Breast epithelium (tissue), 4 donors: ENCODE results near the gene MBNL3. TPM values are rescaled to one million over a fixed set of nuclear protein-coding genes. Genes with fewer than 3 reads are reported as not detected.

Experiments used
- DNase-seq, 2 donors: peaks; one replicate each; pipeline ENCODE4 v3.0.0-alpha.2; 2019; ENCODE audit warnings: low spot score in 2 of 2
- H3K27ac ChIP-seq, 2 donors: fragments of 200-600 bp; sonication (generic) in 1 of 2; one replicate each; pipeline ENCODE4 v1.5.1; 2016 to 2019; ENCODE audit warnings: mild to moderate bottlenecking in 1 of 2
- H3K27me3 ChIP-seq, 2 donors: fragments of 200-600 bp; sonication (generic) in 1 of 2; one replicate each; pipeline versions ENCODE4 v1.5.1 to v1.6.0; 2017 to 2019; ENCODE audit warnings: control low read depth in 1 of 2, mild to moderate bottlenecking in 1 of 2
- H3K36me3 ChIP-seq: fragments of 200-600 bp; one replicate; pipeline ENCODE4 v1.5.1; 2019
- H3K4me1 ChIP-seq, 2 donors: fragments of 200-600 bp; sonication (generic); one replicate each; pipeline ENCODE4 v1.5.1; 2016 to 2019; ENCODE audit warnings: control low read depth in 1 of 2
- H3K4me3 ChIP-seq, 3 donors: fragments of 200-600 bp; sonication (generic); 1 replicate in 2 of 3; 2 replicates in 1 of 3; pipeline ENCODE4 v1.5.1; 2016 to 2019; ENCODE audit warnings: mild to moderate bottlenecking in 3 of 3, moderate library complexity in 2 of 3
- H3K9me3 ChIP-seq, 2 donors: fragments of 200-600 bp; sonication (generic) in 1 of 2; one replicate each; pipeline ENCODE4 v1.5.1; 2016 to 2019; ENCODE audit warnings: control low read depth in 1 of 2
- POLR2A ChIP-seq: fragments of 450-650 bp; IDR thresholded peaks from one replicate; pipeline ENCODE4 v1.6.1; 2016; ENCODE audit warnings: antibody characterized with exemption, mild to moderate bottlenecking, moderate library complexity
- POLR2AphosphoS5 ChIP-seq, 3 donors: sonication (generic); formaldehyde crosslinking; IDR thresholded peaks; one replicate each; pipeline ENCODE4 v1.6.1; 2017; ENCODE audit warnings: antibody characterized with exemption in 3 of 3
- intact Hi-C: fragments of 100-400 bp; cut with DNase I; formaldehyde crosslinking; loops from one replicate; pipeline ENCODE4 v1.15.1; 2023; ENCODE audit warnings: low total_unique reads
- total RNA-seq, 3 donors: library from RNA; depleted of rRNA; stranded (reverse); fragments of >200 nt; gene quantifications; one replicate each; pipeline ENCODE4 v1.1.0, GENCODE V29; 2016
- TF ChIP-seq, protein P1 (sequence below), 3 donors: fragments of 450-650 bp; IDR thresholded peaks; one replicate each; pipeline ENCODE4 v1.5.1; 2016 to 2017; ENCODE audit warnings: antibody characterized with exemption in 3 of 3, mild to moderate bottlenecking in 3 of 3, moderate library complexity in 3 of 3

Gene MBNL3
- total RNA-seq, 3 donors from 2014 or later = 7.5 to 42.6 (median 26.3) TPM

- H3K36me3 ChIP-seq = no peaks in the 10 kb centered on the region
- no peak for DNase-seq
- H3K27ac ChIP-seq = no peak overlapping the region
- TF ChIP-seq POLR2AphosphoS5 (IDR thresholded peaks at IDR 0.05) (no peak), POLR2A (no peak)
- TF ChIP-seq, protein P1, sequence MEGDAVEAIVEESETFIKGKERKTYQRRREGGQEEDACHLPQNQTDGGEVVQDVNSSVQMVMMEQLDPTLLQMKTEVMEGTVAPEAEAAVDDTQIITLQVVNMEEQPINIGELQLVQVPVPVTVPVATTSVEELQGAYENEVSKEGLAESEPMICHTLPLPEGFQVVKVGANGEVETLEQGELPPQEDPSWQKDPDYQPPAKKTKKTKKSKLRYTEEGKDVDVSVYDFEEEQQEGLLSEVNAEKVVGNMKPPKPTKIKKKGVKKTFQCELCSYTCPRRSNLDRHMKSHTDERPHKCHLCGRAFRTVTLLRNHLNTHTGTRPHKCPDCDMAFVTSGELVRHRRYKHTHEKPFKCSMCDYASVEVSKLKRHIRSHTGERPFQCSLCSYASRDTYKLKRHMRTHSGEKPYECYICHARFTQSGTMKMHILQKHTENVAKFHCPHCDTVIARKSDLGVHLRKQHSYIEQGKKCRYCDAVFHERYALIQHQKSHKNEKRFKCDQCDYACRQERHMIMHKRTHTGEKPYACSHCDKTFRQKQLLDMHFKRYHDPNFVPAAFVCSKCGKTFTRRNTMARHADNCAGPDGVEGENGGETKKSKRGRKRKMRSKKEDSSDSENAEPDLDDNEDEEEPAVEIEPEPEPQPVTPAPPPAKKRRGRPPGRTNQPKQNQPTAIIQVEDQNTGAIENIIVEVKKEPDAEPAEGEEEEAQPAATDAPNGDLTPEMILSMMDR (IDR thresholded peaks at IDR 0.05) = no peak
- H3K4me3 ChIP-seq = no peak overlapping the region
- no peaks in the 10 kb centered on the region for H3K4me1 ChIP-seq
- intact Hi-C loops = no loop called here
- no peaks in the 10 kb centered on the region for H3K9me3 ChIP-seq
- H3K27me3 ChIP-seq = peaks cover 0 to 31% of the 10 kb centered on the region in 2 donors
These were observed 31.4 kb upstream of the MBNL3 start for GRCh38 chrX:132520213-132520612.

GRCh38 chrX:132518401-132518800, 29.6 kb upstream of the MBNL3 start:
- intact Hi-C loops = no loop called here

DNA sequence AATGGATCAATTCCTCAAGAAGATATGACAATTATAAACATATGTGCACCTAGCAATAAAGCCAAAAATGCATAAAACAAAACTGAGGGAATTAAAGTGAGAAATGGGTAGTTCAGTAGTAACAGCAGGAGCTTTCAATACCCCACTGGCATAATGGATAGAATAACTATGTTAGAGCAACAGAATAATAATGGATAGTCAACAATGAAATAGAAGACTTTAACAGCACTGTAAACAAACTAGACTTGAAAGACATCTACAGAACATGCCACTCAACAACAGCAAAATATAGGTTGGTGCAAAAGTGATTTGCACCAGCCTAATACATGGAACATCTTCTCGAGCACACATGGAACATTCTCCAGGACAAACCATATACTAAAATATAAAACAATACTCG, 20.0 kb upstream of the MBNL3 start:
- TF ChIP-seq POLR2A = no peak
- TF ChIP-seq, protein P1 (IDR thresholded peaks at IDR 0.05) = no peak
- TF ChIP-seq POLR2AphosphoS5 (IDR thresholded peaks at IDR 0.05) = no peak
- Histone ChIP-seq H3K27me3 (peaks cover 0 to 22% of the 10 kb centered on the region in 2 donors), H3K27ac (no peak overlapping the region), H3K9me3 (no peaks in the 10 kb centered on the region), H3K4me3 (no peak overlapping the region), H3K36me3 (no peaks in the 10 kb centered on the region), H3K4me1 (no peaks in the 10 kb centered on the region)
- DNase-seq = no peak
- intact Hi-C loops = no loop called here

More at GRCh38 chrX:132518401-132518800, 29.6 kb upstream of the MBNL3 start:
- no peaks in the 10 kb centered on the region for H3K9me3 ChIP-seq
- TF ChIP-seq POLR2A (no peak), POLR2AphosphoS5 (IDR thresholded peaks at IDR 0.05) (no peak)
- TF ChIP-seq, protein P1 (IDR thresholded peaks at IDR 0.05) = no peak
- no peak overlapping the region for H3K27ac ChIP-seq
- H3K4me3 ChIP-seq = no peak overlapping the region
- no peaks in the 10 kb centered on the region for H3K36me3 ChIP-seq
- no peaks in the 10 kb centered on the region for H3K4me1 ChIP-seq
- no peak for DNase-seq
- H3K27me3 ChIP-seq = peaks cover 0 to 36% of the 10 kb centered on the region in 2 donors

GRCh38 chrX:132505116-132505515, 16.3 kb upstream of the MBNL3 start:
- intact Hi-C loops = no loop called here
- DNase-seq = no peak
- Histone ChIP-seq H3K4me1 (no peaks in the 10 kb centered on the region), H3K4me3 (no peak overlapping the region), H3K27me3 (peaks cover 0 to 21% of the 10 kb centered on the region in 2 donors), H3K9me3 (no peaks in the 10 kb centered on the region), H3K36me3 (no peaks in the 10 kb centered on the region), H3K27ac (no peak overlapping the region)
- TF ChIP-seq POLR2AphosphoS5 (IDR thresholded peaks at IDR 0.05) (no peak), POLR2A (no peak)
- TF ChIP-seq, protein P1 (IDR thresholded peaks at IDR 0.05) = no peak

DNA sequence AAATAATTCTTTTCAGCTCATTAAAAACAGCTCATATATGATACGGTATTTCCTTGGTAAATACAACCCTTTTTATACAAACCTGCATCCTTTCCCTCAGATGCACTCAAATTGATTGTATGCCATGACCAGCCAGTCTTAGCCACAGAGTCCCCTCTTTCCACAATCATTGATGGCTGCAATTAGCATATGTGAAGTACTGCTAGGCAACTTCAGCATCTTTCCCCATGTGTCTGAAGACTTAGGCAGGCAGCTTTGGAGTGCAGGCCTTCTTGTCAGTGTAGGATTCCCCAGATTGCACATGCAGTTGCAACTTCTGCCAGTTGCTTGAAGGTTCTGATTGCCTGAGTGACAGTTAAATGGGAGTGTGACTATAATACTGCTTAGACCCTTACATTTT, 15.6 kb upstream of the MBNL3 start:
- no peak overlapping the region for H3K27ac ChIP-seq
- no peak for TF ChIP-seq POLR2A
- TF ChIP-seq, protein P1 (IDR thresholded peaks at IDR 0.05) = no peak
- no peak for TF ChIP-seq POLR2AphosphoS5 (IDR thresholded peaks at IDR 0.05)
- no peaks in the 10 kb centered on the region for H3K9me3 ChIP-seq
- intact Hi-C loops = no loop called here
- no peak for DNase-seq
- H3K4me3 ChIP-seq = no peak overlapping the region
- no peaks in the 10 kb centered on the region for H3K36me3 ChIP-seq
- peaks cover 0 to 26% of the 10 kb centered on the region in 2 donors for H3K27me3 ChIP-seq
- no peaks in the 10 kb centered on the region for H3K4me1 ChIP-seq
